GM13977 (cell line): Measurements from ENCODE around the gene ASIP.
"Not testable (repeated sequence)": the region's sequence is repeated elsewhere in the genome, so short reads cannot be mapped to it uniquely, and the experiment has no call there.

Source experiments
- DNase-seq: peaks from one replicate; pipeline ENCODE4 v3.0.0; 2012; ENCODE audit warnings: low spot score
- in situ Hi-C: fragments of 300-500 bp; cut with MboI; formaldehyde crosslinking; loops from one replicate; pipeline ENCODE4 v1.12.0; 2022; ENCODE audit warnings: low sequenced_read_pairs, low pct_unique_long_range_greater_than_20kb, mixed read lengths, inconsistent platforms; ENCODE audit not compliant: unreplicated experiment
- TF ChIP-seq, protein P1 (sequence below): IDR thresholded peaks from 2 replicates; pipeline ENCODE4 v1.5.1; 2012; ENCODE audit warnings: mild to moderate bottlenecking, control low read depth; ENCODE audit not compliant: insufficient read depth; ENCODE audit errors: extremely low read depth, missing control alignments

The ASIP gene

GRCh38 chr20:34294563-34294962 lies 53.3 kb downstream of the ASIP start:
- DNase-seq: no peak
- in situ Hi-C loops: no loop called here
- TF ChIP-seq, protein P1, sequence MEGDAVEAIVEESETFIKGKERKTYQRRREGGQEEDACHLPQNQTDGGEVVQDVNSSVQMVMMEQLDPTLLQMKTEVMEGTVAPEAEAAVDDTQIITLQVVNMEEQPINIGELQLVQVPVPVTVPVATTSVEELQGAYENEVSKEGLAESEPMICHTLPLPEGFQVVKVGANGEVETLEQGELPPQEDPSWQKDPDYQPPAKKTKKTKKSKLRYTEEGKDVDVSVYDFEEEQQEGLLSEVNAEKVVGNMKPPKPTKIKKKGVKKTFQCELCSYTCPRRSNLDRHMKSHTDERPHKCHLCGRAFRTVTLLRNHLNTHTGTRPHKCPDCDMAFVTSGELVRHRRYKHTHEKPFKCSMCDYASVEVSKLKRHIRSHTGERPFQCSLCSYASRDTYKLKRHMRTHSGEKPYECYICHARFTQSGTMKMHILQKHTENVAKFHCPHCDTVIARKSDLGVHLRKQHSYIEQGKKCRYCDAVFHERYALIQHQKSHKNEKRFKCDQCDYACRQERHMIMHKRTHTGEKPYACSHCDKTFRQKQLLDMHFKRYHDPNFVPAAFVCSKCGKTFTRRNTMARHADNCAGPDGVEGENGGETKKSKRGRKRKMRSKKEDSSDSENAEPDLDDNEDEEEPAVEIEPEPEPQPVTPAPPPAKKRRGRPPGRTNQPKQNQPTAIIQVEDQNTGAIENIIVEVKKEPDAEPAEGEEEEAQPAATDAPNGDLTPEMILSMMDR: no peak

DNA sequence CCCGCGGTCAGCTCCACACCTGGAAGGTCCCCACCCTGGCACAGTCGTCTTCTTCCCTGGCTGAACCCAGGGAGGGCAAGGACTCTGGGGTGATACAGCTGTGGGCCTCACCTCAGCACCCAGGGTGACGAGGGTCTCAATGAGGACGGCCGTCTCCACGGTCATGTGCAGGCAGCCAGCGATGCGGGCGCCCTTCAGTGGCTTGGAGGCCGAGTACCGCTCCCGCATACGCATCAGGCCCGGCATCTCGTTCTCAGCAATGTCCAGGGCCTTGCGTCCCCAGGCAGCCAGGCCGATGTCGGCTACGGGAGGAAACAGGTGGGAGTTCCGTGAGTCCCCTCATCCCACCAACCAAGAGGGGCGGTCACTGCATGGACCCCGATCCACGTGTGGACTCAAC lies 54.1 kb downstream of the ASIP start:
- TF ChIP-seq, protein P1: no peak
- DNase-seq: no peak
- in situ Hi-C loops: no loop called here

DNA sequence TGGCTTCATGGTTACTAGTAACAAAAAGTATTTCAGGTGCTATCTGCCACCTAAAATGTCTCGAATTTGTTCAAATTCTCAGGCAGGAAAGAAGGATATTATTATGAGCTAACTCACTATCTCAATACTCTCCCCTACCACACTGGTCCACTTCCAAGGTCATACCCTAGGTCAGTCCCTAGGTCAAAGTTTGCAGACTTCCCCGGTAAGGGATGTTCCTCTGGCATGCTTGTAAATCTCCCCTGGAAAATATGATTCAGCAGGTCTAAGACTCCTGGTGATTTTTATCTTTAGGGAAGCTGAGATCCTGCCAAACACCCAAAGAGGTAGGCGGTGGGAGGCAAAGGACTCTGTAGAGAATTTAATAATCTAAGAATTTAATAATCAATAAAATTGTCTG lies 55.2 kb downstream of the ASIP start:
- DNase-seq: no peak
- in situ Hi-C loops: no loop called here
- TF ChIP-seq, protein P1: no peak

GRCh38 chr20:34298294-34298784 lies 57.1 kb downstream of the ASIP start:
- in situ Hi-C loops, DNase-seq: not testable (repeated sequence)

DNA sequence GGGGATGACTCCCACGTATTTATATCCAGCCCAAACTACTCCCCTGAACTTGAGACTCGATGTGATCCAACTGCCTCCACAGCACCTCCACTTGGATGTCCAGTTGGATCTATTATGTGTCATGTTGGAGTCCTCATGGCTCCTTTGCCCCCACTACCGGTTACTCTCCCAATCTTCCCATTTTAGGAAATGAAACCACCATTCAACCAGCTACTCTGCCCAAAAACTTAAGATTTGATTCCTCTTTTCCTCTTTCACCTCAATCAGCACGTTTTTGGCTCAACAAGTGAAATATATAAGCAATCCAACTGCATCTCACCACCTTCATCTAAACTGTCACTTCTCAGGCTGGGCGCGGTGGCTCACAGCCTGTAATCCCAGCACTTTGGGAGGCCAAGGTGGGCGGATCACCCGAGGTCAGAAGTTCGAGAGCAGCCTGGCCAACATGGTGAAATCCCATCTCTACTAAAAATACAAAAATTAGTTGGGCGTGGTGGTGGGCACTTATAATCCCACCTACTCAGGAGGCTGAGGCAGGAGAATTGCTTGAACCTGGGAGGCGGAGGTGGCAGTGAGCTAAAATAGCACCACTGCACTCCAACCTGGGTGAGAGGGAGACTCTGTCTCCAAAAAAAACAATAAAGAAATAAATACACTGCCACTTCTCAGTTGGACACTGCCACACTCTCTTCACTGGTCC lies 58.5 kb downstream of the ASIP start:
- TF ChIP-seq, protein P1: no peak
- in situ Hi-C loops: loop anchor here (25.0 kb wide), 1 partner anchor 413 kb away; the partner anchor contains the start of gene TP53INP2
- no peak for DNase-seq

- DNase-seq: no peak
Observed at GRCh38 chr20:34300256-34300806, 59.1 kb downstream of the ASIP start.

More at GRCh38 chr20:34300256-34300806, 59.1 kb downstream of the ASIP start:
- in situ Hi-C loops: loop anchor here (25.0 kb wide), 1 partner anchor 412 kb away; the partner anchor contains the start of gene TP53INP2
- TF ChIP-seq, protein P1: no peak
